Naive thymus-derived CD4-positive, alpha-beta T cell (primary cell): ENCODE measurements around the gene ZNF490. TPM values are rescaled to one million over a fixed set of nuclear protein-coding genes. Genes with fewer than 3 reads are reported as not detected.

ENCODE experiments used
- ATAC-seq: fragments of 150-1000 bp; cut with Tn5 transposase; 2 replicates; pipeline ENCODE4 v1.10.0; 2021; ENCODE audit warnings: mild to moderate bottlenecking, moderate library complexity
- CTCF ChIA-PET: fragments of 350-600 bp; sonication (Branson Sonifier 250); formaldehyde crosslinking; loops from one replicate; lab custom pipeline; 2021; ENCODE audit warnings: antibody characterized with exemption; lab: Charles Lee
- POLR2A ChIA-PET: fragments of 350-600 bp; sonication (Branson Sonifier 250); formaldehyde crosslinking; loops from one replicate; lab custom pipeline; 2021; ENCODE audit warnings: antibody characterized with exemption, inconsistent platforms; lab: Charles Lee
- DNase-seq, 9 donors: peaks; one replicate each; pipeline versions ENCODE4 v3.0.0 to v3.0.0-alpha.2; 2020 to 2022; ENCODE audit warnings: mixed read lengths in 1 of 9
- H3K27ac ChIP-seq: one replicate; pipeline ENCODE4 v1.7.0; 2013; ENCODE audit warnings: mild to moderate bottlenecking, low read depth, low read length, moderate library complexity
- H3K27me3 ChIP-seq, 2 donors: one replicate each; pipeline ENCODE4 v1.7.0; 2013; ENCODE audit warnings: low read length in 2 of 2, mild to moderate bottlenecking in 2 of 2, moderate library complexity in 2 of 2; ENCODE audit not compliant: control insufficient read depth in 2 of 2, insufficient read depth in 2 of 2
- H3K36me3 ChIP-seq, 3 experiments: 1 replicate in 2 of 3; 2 replicates in 1 of 3; pipeline ENCODE4 v1.7.0; 2013; ENCODE audit warnings: low read length in 3 of 3, mild to moderate bottlenecking in 3 of 3, moderate library complexity in 1 of 3; ENCODE audit not compliant: insufficient read depth in 3 of 3, control insufficient read depth in 2 of 3
- H3K4me1 ChIP-seq, 2 donors: one replicate each; pipeline ENCODE4 v1.7.0; 2013; ENCODE audit warnings: low read length in 2 of 2, mild to moderate bottlenecking in 2 of 2, moderate library complexity in 1 of 2; ENCODE audit not compliant: control insufficient read depth in 2 of 2, insufficient read depth in 2 of 2
- H3K4me3 ChIP-seq: 2 replicates; pipeline ENCODE4 v1.7.0; 2013; ENCODE audit warnings: mild to moderate bottlenecking, low read length
- H3K9me3 ChIP-seq, 3 experiments: 1 replicate in 2 of 3; 2 replicates in 1 of 3; pipeline ENCODE4 v1.7.0; 2013; ENCODE audit warnings: low read length in 3 of 3; ENCODE audit not compliant: control insufficient read depth in 2 of 3
- H3K27ac Mint-ChIP-seq, 9 donors: one replicate each; pipeline ENCODE4 v1.8.0; 2020 to 2022; ENCODE audit warnings: mixed read lengths in 9 of 9, mild to moderate bottlenecking in 8 of 9, moderate library complexity in 5 of 9, inconsistent platforms in 2 of 9
- H3K27me3 Mint-ChIP-seq, 5 donors: one replicate each; pipeline ENCODE4 v1.8.0; 2021 to 2022; ENCODE audit warnings: mixed read lengths in 5 of 5, mild to moderate bottlenecking in 1 of 5
- H3K36me3 Mint-ChIP-seq, 5 donors: one replicate each; pipeline ENCODE4 v1.8.0; 2020 to 2022; ENCODE audit warnings: mixed read lengths in 5 of 5, mild to moderate bottlenecking in 3 of 5, inconsistent platforms in 1 of 5
- H3K4me1 Mint-ChIP-seq, 7 donors: one replicate each; pipeline ENCODE4 v1.8.0; 2020 to 2022; ENCODE audit warnings: mixed read lengths in 7 of 7, mild to moderate bottlenecking in 3 of 7, inconsistent platforms in 1 of 7
- H3K4me3 Mint-ChIP-seq, 10 donors: one replicate each; pipeline ENCODE4 v1.8.0; 2020 to 2022; ENCODE audit warnings: mild to moderate bottlenecking in 10 of 10, mixed read lengths in 10 of 10, moderate library complexity in 6 of 10, inconsistent platforms in 2 of 10
- H3K9me3 Mint-ChIP-seq, 11 donors: one replicate each; pipeline ENCODE4 v1.8.0; 2020 to 2022; ENCODE audit warnings: mixed read lengths in 11 of 11, mild to moderate bottlenecking in 4 of 11, inconsistent platforms in 1 of 11, moderate library complexity in 1 of 11
- intact Hi-C, 2 donors: fragments of 100-400 bp; cut with micrococcal nuclease; formaldehyde crosslinking; loops; one replicate each; pipeline ENCODE4 v1.15.1; 2023
- polyA plus RNA-seq, 2 donors: library from polyadenylated mRNA; unstranded; fragments of 300-500 nt; fragmentation: Illumina TruSeq; gene quantifications; one replicate each; pipeline ENCODE4 v1.2.3, GENCODE V29; 2021
- total RNA-seq, 6 experiments: library from RNA in 5 of 6; stranded (reverse) in 5 of 6; gene quantifications; 1 replicate in 5 of 6; 2 replicates in 1 of 6; pipeline ENCODE4 v1.2.3 and lab custom pipeline; 2021 to 2026

The ZNF490 gene
- total and polyA plus RNA-seq, 7 experiments from 2014 or later = 4.6 to 14.9 (median 10.9) TPM

DNA sequence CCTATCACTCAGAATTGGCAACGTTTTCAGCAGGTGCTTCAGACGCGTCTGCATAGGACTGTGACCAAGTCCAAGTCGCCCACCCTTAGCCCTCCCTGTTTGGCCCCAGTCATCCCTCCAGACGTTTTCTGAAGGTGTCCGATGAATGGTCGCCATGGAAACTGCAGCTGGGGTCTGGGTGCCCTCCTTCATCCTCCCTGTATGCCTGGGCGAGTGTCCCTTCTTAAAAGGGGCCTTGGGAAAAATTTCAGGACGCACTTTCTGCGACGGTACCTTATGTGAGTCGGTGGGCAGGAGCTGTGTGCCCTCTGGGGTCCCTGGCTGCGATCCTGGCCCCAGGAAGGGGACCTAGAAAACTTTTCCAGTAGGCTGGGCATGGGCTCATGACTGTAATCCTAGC is 30.8 kb upstream of the ZNF490 start:
- DNase-seq (no peak), ATAC-seq (no peak)
- intact Hi-C loops = loop anchor here in 1 of 2 donors (2.0 kb wide), 1 partner anchor 39 kb away; no protein-coding TSS in a partner anchor
- Histone ChIP-seq H3K27ac (no peak overlapping the region), H3K4me3 (no peak overlapping the region), H3K27me3 (no peaks in the 10 kb centered on the region), H3K4me1 (peaks cover 3 to 12% of the 10 kb centered on the region in 2 donors), H3K9me3 (no peaks in the 10 kb centered on the region), H3K36me3 (peaks cover 0 to 7% (median 0%) of the 10 kb centered on the region in 3 experiments)
- CTCF ChIA-PET = no interaction called here
- peaks cover 0 to 19% (median 0%) of the 10 kb centered on the region in 5 donors for H3K36me3 Mint-ChIP-seq
- H3K9me3 Mint-ChIP-seq = no peaks in the 10 kb centered on the region
- no peak overlapping the region for H3K27ac Mint-ChIP-seq
- no peaks in the 10 kb centered on the region for H3K27me3 Mint-ChIP-seq
- no peak overlapping the region for H3K4me3 Mint-ChIP-seq
- H3K4me1 Mint-ChIP-seq = peaks cover 8 to 19% (median 13%) of the 10 kb centered on the region in 7 donors
- POLR2A ChIA-PET = no interaction called here

DNA sequence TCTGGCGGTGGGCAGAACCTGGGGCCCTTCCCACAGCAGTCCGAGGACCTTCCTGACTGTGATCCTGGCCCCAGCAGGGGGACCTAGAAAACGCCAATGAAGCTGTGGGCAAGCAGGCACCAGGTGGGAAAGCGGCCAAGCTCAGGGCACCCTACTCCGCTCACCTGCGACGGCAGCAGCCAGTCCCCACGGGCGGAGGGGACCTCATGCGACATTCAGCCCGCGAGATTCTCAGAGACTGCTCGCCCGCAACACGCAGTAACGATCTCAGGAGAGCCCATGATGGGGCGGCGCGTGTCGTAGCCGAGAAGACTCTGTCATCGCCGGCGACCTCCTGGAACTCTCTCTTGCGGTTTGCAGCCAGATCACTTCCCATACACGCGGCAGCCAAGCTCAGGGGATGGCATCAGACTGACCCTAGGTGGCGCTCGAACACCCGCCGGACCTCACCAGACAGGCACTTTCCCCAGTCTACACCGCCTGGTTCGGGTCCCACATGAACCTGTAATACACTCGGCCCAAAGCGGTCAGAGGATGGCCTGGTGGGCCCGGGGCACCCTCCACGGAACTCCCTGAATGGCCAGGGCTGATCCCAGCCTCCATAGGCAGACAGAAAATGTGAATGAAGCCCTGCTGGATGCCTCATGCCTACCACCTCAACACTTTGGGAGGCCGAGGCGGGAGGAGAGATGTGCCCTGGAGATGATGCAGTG is 29.4 kb upstream of the ZNF490 start:
- Mint-ChIP-seq H3K9me3 (no peaks in the 10 kb centered on the region), H3K27me3 (no peaks in the 10 kb centered on the region), H3K4me3 (peak overlapping the region; percentile 73 to 85 (median 80)), H3K27ac (peak overlapping the region; percentile 39 to 89 (median 82)), H3K4me1 (peaks cover 12 to 28% (median 21%) of the 10 kb centered on the region in 7 donors), H3K36me3 (peaks cover 0 to 19% (median 0%) of the 10 kb centered on the region in 5 donors)
- H3K36me3 ChIP-seq = peaks cover 0 to 7% (median 0%) of the 10 kb centered on the region in 3 experiments
- DNase-seq (peak; percentile 64 to 81 (median 78)), ATAC-seq (peak; percentile 93)
- peak overlapping the region; percentile 5 for H3K27ac ChIP-seq
- no peaks in the 10 kb centered on the region for H3K9me3 ChIP-seq
- ChIA-PET CTCF (interaction anchor here (0.6 to 1.8 kb wide), 12 partner anchors 9 to 247 kb away, joined by 3 to 6 read pairs (median 3); partner anchors contain the start of genes DHPS and KLF1), POLR2A (interaction anchor here (0.5 to 1.5 kb wide), 6 partner anchors 26 to 1626 kb away, joined by 3 to 7 read pairs (median 4); partner anchors contain the start of genes ZNF490 and ZNF791)
- H3K4me1 ChIP-seq = peaks cover 3 to 12% of the 10 kb centered on the region in 2 donors
- intact Hi-C loops = loop anchor here (1.0 to 2.0 kb wide), 7 partner anchors 25 to 120 kb away; partner anchors contain the start of genes ZNF490 (in 1 of the 2) and ZNF791 (in 1 of the 2)
- H3K27me3 ChIP-seq = no peaks in the 10 kb centered on the region
- H3K4me3 ChIP-seq = peak overlapping the region; percentile 40

DNA sequence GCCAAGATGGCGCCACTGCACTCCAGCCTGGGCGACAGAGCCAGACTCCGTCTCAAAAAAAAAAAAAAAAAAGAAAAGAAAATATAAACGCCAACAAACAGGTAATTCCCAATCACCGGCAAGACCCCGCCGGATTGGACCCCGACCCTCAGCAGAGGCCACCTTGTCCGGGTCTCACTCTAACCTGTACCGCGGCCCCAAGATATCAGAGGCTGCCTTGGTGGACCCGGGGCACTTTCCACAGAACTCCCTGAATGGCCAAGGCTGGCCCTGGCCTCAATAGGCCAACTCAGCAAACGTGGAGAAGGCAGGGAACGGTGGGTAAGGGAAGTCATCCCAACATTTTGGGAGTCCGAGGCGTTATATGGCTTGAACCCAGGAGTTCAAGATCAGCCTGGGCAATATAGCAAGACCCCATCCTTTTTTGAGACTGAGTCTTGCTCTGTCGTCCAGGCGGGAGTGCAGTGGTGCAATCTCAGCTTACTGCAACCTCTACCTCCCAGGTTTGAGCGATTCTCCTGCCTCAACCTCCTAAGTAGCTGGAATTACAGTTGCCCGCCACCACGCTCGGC is 28.1 kb upstream of the ZNF490 start:
- Histone ChIP-seq H3K27ac (no peak overlapping the region), H3K4me1 (peaks cover 3 to 12% of the 10 kb centered on the region in 2 donors), H3K36me3 (no peaks in the 10 kb centered on the region), H3K4me3 (no peak overlapping the region), H3K27me3 (no peaks in the 10 kb centered on the region), H3K9me3 (no peaks in the 10 kb centered on the region)
- peaks cover 0 to 28% (median 0%) of the 10 kb centered on the region in 5 donors for H3K36me3 Mint-ChIP-seq
- no peak overlapping the region for H3K4me3 Mint-ChIP-seq
- ATAC-seq (no peak), DNase-seq (no peak)
- ChIA-PET POLR2A (interaction anchor here (0.7 to 0.8 kb wide), 2 partner anchors 63 to 186 kb away, joined by 3 read pairs; no protein-coding TSS in a partner anchor), CTCF (interaction anchor here (1.3 to 1.6 kb wide), 2 partner anchors 21 to 33 kb away, joined by 3 read pairs; no protein-coding TSS in a partner anchor)
- intact Hi-C loops = no loop called here
- H3K27me3 Mint-ChIP-seq = no peaks in the 10 kb centered on the region
- no peak overlapping the region for H3K27ac Mint-ChIP-seq
- peaks cover 14 to 32% (median 21%) of the 10 kb centered on the region in 7 donors for H3K4me1 Mint-ChIP-seq
- peaks cover 0 to 2% (median 0%) of the 10 kb centered on the region in 11 donors for H3K9me3 Mint-ChIP-seq

DNA sequence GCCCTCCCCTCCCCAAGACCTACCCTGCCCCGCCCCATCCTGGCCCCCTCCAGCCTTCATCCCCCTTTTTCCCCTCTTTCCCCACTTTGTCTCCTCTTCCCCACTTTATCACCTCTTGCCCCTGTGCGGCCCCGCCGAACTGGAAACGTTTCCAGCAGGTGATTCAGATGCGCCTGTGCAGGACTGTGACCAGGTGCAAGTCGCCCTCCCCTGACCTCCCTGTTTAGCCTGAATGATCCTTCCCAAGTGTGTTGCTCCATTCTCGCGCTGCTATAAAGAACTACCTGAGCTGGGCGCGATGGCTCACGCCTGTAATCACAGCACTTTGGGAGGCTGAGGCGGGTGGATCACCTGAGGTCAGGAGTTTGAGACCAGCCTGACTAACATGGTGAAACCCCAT is 26.0 kb upstream of the ZNF490 start:
- H3K4me1 Mint-ChIP-seq = peaks cover 14 to 35% (median 21%) of the 10 kb centered on the region in 7 donors
- H3K27ac Mint-ChIP-seq = peak overlapping the region in 2 of 9 donors; percentile 14 to 31
- DNase-seq = no peak
- H3K9me3 Mint-ChIP-seq = peaks cover 0 to 2% (median 0%) of the 10 kb centered on the region in 11 donors
- ChIA-PET POLR2A (no interaction called here), CTCF (no interaction called here)
- Histone ChIP-seq H3K4me1 (peaks cover 3 to 12% of the 10 kb centered on the region in 2 donors), H3K27ac (no peak overlapping the region), H3K9me3 (no peaks in the 10 kb centered on the region), H3K36me3 (peaks cover 0 to 2% (median 0%) of the 10 kb centered on the region in 3 experiments), H3K27me3 (no peaks in the 10 kb centered on the region), H3K4me3 (no peak overlapping the region)
- H3K36me3 Mint-ChIP-seq = peaks cover 0 to 38% (median 4%) of the 10 kb centered on the region in 5 donors
- intact Hi-C loops = no loop called here
- H3K27me3 Mint-ChIP-seq = no peaks in the 10 kb centered on the region
- no peak for ATAC-seq
- H3K4me3 Mint-ChIP-seq = no peak overlapping the region

DNA sequence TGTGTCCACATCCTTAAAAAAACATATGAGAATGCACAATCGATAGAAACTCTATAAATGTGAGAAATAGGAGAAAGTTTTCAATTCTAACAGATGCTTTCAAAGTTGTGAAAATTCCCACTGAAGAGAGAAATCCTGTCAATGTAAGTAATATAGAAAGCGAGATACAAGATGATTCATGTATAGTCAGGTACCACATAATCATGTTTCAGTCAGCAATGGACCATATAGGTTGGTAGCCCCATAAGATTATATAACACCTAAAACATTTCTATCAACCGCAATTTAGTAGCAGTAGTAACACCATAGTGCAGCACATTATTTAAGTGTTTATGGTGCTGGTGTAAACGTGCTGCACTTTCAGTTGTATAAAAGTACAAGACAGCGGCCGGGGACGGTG is 18.6 kb upstream of the ZNF490 start:
- Histone ChIP-seq H3K27me3 (no peaks in the 10 kb centered on the region), H3K36me3 (peaks cover 25 to 47% (median 32%) of the 10 kb centered on the region in 3 experiments), H3K9me3 (peaks cover 0 to 24% (median 9%) of the 10 kb centered on the region in 3 experiments), H3K4me3 (no peak overlapping the region), H3K4me1 (no peaks in the 10 kb centered on the region), H3K27ac (no peak overlapping the region)
- H3K4me3 Mint-ChIP-seq = no peak overlapping the region
- ATAC-seq = no peak
- peaks cover 16 to 81% (median 37%) of the 10 kb centered on the region in 5 donors for H3K36me3 Mint-ChIP-seq
- DNase-seq = no peak
- no peaks in the 10 kb centered on the region for H3K27me3 Mint-ChIP-seq
- H3K9me3 Mint-ChIP-seq = peaks cover 0 to 30% (median 8%) of the 10 kb centered on the region in 11 donors
- H3K27ac Mint-ChIP-seq = no peak overlapping the region
- POLR2A ChIA-PET = no interaction called here
- intact Hi-C loops = no loop called here
- CTCF ChIA-PET = no interaction called here
- peaks cover 0 to 6% (median 3%) of the 10 kb centered on the region in 7 donors for H3K4me1 Mint-ChIP-seq
